NCI-H2227 (cell line): ENCODE measurements around the gene POLR3A.
"Not testable (repeated sequence)": the region's sequence is repeated elsewhere in the genome, so short reads cannot be mapped to it uniquely, and the experiment has no call there.

ENCODE experiments used
- DNase-seq: peaks from one replicate; lab custom pipeline; 2025; ENCODE audit not compliant: unreplicated experiment; lab: John Stamatoyannopoulos, UW

Gene POLR3A

GRCh38 chr10:78029269-78030226 is at the start of gene POLR3A:
Gene POLR3A, minus strand, starts transcription at chr10:78029515. Its CDS starts 108 bp downstream, at chr10:78029407.
- peak; percentile 94 for DNase-seq

- DNase-seq = no peak
Measured at GRCh38 chr10:78078539-78079330, 49.4 kb upstream of the POLR3A start.

GRCh38 chr10:78075806-78076205 is 46.5 kb upstream of the POLR3A start:
- not testable (repeated sequence) for DNase-seq

GRCh38 chr10:78072504-78072903 is 43.2 kb upstream of the POLR3A start:
- DNase-seq = no peak

GRCh38 chr10:78071857-78072179 is 42.5 kb upstream of the POLR3A start:
- DNase-seq = no peak

GRCh38 chr10:78071140-78071856 is 42.0 kb upstream of the POLR3A start:
- no peak for DNase-seq

- no peak for DNase-seq
Measured at GRCh38 chr10:78070726-78071125, 41.4 kb upstream of the POLR3A start.

- DNase-seq = not testable (repeated sequence)
Measured at GRCh38 chr10:78070064-78070463, 40.7 kb upstream of the POLR3A start.

- DNase-seq = no peak
Measured at GRCh38 chr10:78069151-78069550, 39.8 kb upstream of the POLR3A start.

- no peak for DNase-seq
Measured at GRCh38 chr10:78066728-78067430, 37.6 kb upstream of the POLR3A start.

GRCh38 chr10:78066012-78066411 is 36.7 kb upstream of the POLR3A start:
- DNase-seq = no peak

GRCh38 chr10:78065611-78066010 is 36.3 kb upstream of the POLR3A start:
- DNase-seq = no peak

- DNase-seq = not testable (repeated sequence)
Measured at GRCh38 chr10:78064919-78065318, 35.6 kb upstream of the POLR3A start.

- DNase-seq = no peak
Measured at GRCh38 chr10:78063236-78063635, 33.9 kb upstream of the POLR3A start.

- DNase-seq = no peak
Measured at GRCh38 chr10:78062296-78062695, 33.0 kb upstream of the POLR3A start.

- DNase-seq = no peak
Measured at GRCh38 chr10:78059906-78060702, 30.8 kb upstream of the POLR3A start.

GRCh38 chr10:78058562-78058961 is 29.2 kb upstream of the POLR3A start:
- no peak for DNase-seq

- DNase-seq = no peak
Measured at GRCh38 chr10:78053211-78053868, 24.0 kb upstream of the POLR3A start.

GRCh38 chr10:78049851-78050250 is 20.5 kb upstream of the POLR3A start:
- DNase-seq = no peak
